Right lobe of liver (tissue), 4 donors: Measurements from ENCODE around the gene MEP1B.

Experiments
- POLR2A ChIP-seq: fragments of 450-650 bp; IDR thresholded peaks from one replicate; pipeline ENCODE4 v1.6.1; 2017; ENCODE audit warnings: antibody characterized with exemption, mild to moderate bottlenecking
- TF ChIP-seq, protein P1 (sequence below), 4 donors: fragments of 200-600 bp in 3 of 4; fragments of 450-650 bp in 1 of 4; IDR thresholded peaks; one replicate each; pipeline versions ENCODE4 v1.5.1 to v1.8.0; 2016 to 2022; ENCODE audit warnings: antibody characterized with exemption in 4 of 4, mild to moderate bottlenecking in 2 of 4
- donor health status: DM: no; HTN: no; CAD: no.
- donor health status: DM: no; HTN: no; CAD: no.
- donor health status: DM: no; HTN: yes; CAD: no.

DNA sequence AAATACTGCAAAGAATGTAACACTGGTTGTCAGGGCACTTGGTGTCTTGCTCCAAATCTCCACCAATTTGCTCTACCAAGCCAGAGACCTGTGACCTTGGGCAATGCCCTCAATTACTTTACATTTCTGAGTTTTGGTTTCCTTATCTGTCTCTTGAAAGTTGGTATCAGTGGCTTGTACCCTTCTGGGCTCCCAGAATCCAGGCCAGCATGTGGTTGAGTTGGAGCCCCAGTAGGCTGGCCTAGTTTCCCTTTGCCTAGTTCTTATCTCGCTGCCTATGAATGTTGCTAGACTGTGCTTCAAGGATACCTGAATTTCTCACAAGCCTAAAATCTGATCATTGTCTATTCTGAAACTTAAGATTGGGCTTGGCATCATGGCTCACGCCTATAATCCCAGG, 26.6 kb downstream of the MEP1B start:
- TF ChIP-seq, protein P1, sequence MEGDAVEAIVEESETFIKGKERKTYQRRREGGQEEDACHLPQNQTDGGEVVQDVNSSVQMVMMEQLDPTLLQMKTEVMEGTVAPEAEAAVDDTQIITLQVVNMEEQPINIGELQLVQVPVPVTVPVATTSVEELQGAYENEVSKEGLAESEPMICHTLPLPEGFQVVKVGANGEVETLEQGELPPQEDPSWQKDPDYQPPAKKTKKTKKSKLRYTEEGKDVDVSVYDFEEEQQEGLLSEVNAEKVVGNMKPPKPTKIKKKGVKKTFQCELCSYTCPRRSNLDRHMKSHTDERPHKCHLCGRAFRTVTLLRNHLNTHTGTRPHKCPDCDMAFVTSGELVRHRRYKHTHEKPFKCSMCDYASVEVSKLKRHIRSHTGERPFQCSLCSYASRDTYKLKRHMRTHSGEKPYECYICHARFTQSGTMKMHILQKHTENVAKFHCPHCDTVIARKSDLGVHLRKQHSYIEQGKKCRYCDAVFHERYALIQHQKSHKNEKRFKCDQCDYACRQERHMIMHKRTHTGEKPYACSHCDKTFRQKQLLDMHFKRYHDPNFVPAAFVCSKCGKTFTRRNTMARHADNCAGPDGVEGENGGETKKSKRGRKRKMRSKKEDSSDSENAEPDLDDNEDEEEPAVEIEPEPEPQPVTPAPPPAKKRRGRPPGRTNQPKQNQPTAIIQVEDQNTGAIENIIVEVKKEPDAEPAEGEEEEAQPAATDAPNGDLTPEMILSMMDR (IDR thresholded peaks at IDR 0.05) = no peak
- no peak for TF ChIP-seq POLR2A
